PC-3 (cell line): ENCODE data around the gene OSMR.

Source experiments
- CTCF ChIP-seq: fragments of 300-600 bp; sonication (generic); conservative IDR thresholded peaks from 2 replicates; pipeline ENCODE4 v1.5.1; 2017; ENCODE audit warnings: antibody characterized with exemption, low read depth, mild to moderate bottlenecking, low read length
- EZH2 ChIP-seq: fragments of 300-600 bp; sonication (generic); IDR thresholded peaks from one replicate; pipeline ENCODE4 v1.6.1; 2017; ENCODE audit warnings: antibody characterized with exemption, mild to moderate bottlenecking, low read length; ENCODE audit not compliant: unreplicated experiment
- EZH2phosphoT487 ChIP-seq: fragments of 300-600 bp; sonication (generic); IDR thresholded peaks from 2 replicates; pipeline ENCODE4 v1.6.1; 2018; ENCODE audit warnings: mild to moderate bottlenecking, antibody characterized with exemption, low read length, borderline replicate concordance

GRCh38 chr5:38814879-38815278 is 30.9 kb upstream of the OSMR start:
- no peak for TF ChIP-seq CTCF
- TF ChIP-seq EZH2: no peak
- TF ChIP-seq EZH2phosphoT487: no peak
